ENCODE results near the gene ITGB3. TPM values are rescaled to one million over a fixed set of nuclear protein-coding genes. Genes with fewer than 3 reads are reported as not detected.

The ITGB3 gene
- total RNA-seq, 1 donor from 2014 or later, result not detected

DNA sequence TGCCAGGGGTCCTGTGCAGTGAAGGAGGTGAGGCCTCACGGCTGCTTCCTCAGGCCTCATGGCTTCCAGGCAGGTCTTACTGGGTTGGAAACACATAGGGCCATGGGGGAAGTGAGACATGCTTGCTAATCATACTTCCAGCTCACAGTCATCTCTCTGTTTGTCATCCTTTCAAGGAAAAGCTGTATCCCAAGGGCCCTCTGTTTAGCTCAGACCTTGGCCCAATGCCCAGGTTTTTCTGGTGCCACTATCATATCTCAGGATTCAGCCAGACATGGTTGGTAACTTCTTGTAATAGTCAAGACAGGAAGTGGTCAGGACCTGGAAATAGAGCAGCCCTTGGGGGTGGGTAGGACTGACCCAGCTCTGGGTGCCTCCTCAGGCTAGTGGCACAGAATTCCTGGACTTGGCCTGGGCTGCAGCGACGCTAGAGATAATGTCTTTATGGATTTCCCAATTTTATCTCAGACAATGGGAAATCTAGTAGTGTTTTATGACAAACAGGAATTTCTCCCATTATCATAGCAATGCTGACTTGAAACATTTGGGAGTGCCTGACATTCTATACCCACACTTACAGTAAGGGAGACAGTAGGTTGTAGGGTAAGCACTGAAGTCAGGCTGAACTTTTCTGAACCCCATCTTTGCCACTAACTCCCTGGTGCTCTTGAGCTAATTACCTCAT lies 13.5 kb upstream of the ITGB3 start:
- H3K27ac Mint-ChIP-seq, result no peak overlapping the region
- no peaks in the 10 kb centered on the region for H3K36me3 Mint-ChIP-seq (ENCODE audit: low read depth)
- no peaks in the 10 kb centered on the region for H3K9me3 Mint-ChIP-seq
- intact Hi-C loops (cut with micrococcal nuclease), result no loop called here
- no peak for DNase-seq (ENCODE audit: low spot score)
- H3K4me1 Mint-ChIP-seq (ENCODE audit: low read depth), result peaks cover 11% of the 10 kb centered on the region
- H3K27me3 Mint-ChIP-seq (ENCODE audit: low read depth), result peaks cover 15% of the 10 kb centered on the region
- no peak overlapping the region for H3K4me3 Mint-ChIP-seq (ENCODE audit: low read depth)

DNA sequence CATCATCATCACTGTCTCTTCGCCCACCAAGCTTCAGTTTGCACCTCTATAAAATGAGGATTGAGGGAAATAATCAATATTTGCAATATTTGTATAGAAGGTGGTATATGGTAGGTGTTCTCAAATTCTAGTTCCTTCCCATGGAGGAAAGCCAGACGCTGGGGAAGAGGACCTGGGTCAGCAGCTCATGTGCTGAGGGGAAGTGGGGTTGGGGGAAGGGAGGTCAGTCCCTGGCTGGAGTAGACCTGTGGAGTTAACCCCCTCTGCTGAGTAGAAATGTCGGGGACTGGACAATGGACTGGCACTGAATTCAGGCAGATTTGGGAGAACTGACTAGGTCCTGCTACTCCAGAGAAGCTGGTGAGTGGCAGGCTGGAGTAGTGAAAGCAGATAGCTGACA lies 12.8 kb upstream of the ITGB3 start:
- Mint-ChIP-seq H3K4me1 (ENCODE audit: low read depth) (peaks cover 11% of the 10 kb centered on the region), H3K27me3 (ENCODE audit: low read depth) (peaks cover 22% of the 10 kb centered on the region)

DNA sequence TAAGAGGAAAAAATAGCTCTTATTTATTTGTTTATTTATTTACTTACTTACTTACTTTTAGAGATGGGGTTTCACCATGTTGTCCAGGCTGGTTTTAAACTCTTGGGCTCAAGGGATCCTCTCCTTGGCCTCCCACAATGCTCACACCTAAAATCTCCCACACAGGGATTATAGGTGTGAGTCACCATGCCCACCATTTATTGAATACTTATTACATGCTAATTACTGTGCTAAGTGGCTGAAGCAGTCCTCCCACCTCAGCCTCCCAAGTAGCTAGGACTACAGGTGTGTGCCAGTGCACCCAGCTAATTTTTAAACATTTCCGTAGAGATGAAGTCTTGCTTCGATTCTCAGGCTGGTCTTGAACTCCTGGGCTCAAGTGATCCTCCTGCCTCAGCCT lies 11.0 kb upstream of the ITGB3 start:
- no peak for DNase-seq (ENCODE audit: low spot score)
- Mint-ChIP-seq H3K9me3 (no peaks in the 10 kb centered on the region), H3K4me1 (ENCODE audit: low read depth) (peaks cover 11% of the 10 kb centered on the region), H3K4me3 (ENCODE audit: low read depth) (no peak overlapping the region), H3K36me3 (ENCODE audit: low read depth) (no peaks in the 10 kb centered on the region), H3K27me3 (ENCODE audit: low read depth) (peaks cover 32% of the 10 kb centered on the region), H3K27ac (no peak overlapping the region)
- intact Hi-C loops (cut with micrococcal nuclease), result no loop called here

More for the DNA sequence above, 12.8 kb upstream of the ITGB3 start:
- Mint-ChIP-seq H3K4me3 (ENCODE audit: low read depth) (no peak overlapping the region), H3K9me3 (no peaks in the 10 kb centered on the region), H3K27ac (no peak overlapping the region), H3K36me3 (ENCODE audit: low read depth) (no peaks in the 10 kb centered on the region)
- intact Hi-C loops (cut with micrococcal nuclease), result no loop called here
- no peak for DNase-seq (ENCODE audit: low spot score)

DNA sequence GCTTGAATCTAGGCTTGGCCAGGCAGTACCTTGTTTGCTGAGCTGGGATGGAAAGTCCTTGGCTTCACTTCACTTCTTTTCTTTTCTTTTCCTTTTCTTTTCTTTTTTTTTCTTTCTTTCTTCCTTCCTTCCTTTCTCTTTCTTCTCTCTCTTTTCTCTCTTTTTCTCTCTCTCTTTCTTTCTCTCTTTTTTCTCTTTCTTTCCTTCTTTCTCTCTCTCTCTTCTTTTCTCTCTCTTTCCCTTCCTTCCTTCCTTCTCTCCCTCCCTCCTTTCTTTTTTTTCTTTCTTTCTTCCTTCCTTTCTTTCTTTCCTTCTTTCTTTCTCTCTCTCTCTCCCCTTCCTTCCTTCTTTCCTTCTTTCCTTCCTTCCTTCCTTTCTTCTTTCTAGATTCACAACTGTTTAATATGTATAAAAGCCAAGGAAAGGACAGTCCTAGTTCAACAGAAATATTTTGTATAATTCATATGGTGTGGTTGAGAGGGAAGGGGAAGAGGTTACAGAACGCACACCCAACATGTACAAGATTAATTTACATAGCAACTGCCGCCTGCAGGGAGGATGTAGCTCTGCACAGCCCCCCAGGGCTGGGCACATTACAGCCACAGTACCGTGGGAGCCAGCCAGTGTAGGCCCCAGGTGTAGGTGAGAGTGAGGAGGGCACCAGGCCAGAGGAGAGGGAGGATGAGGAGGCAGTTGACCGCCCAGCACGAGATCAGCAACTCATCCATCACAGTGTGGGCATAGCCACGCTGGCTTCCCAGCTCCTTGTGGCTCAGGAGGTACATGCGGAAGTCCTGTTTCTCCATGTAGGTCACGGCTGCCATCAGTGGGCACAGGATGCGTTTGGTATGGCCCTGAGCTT lies 9.7 kb upstream of the ITGB3 start:
- peaks cover 11% of the 10 kb centered on the region for H3K4me1 Mint-ChIP-seq (ENCODE audit: low read depth)
- H3K27me3 Mint-ChIP-seq (ENCODE audit: low read depth), result peaks cover 42% of the 10 kb centered on the region
- H3K27ac Mint-ChIP-seq, result no peak overlapping the region
- no peaks in the 10 kb centered on the region for H3K36me3 Mint-ChIP-seq (ENCODE audit: low read depth)
- intact Hi-C loops (cut with micrococcal nuclease), result no loop called here
- no peak for DNase-seq (ENCODE audit: low spot score)
- H3K9me3 Mint-ChIP-seq, result no peaks in the 10 kb centered on the region
- H3K4me3 Mint-ChIP-seq (ENCODE audit: low read depth), result no peak overlapping the region

DNA sequence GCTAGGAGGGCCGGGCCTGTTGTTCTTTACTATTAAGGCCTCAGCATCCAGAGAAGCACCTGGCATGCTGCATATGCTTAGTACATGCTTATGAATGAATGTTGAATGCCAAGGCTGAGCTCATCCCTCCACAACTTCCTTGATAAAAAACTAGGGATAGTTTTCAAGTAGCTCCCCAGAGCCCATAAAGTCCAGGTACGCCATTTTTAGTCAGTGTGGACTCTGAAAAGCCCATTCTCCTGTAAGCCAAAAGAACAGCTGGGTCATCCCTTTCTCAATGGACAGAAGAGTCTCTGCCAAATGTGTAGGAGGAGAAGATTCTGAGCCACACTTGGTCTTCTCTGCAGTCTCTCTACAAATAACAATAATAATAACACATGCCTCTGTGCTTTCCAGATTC lies 8.9 kb upstream of the ITGB3 start:
- intact Hi-C loops (cut with micrococcal nuclease), result no loop called here
- Mint-ChIP-seq H3K4me3 (ENCODE audit: low read depth) (no peak overlapping the region), H3K27ac (no peak overlapping the region)

DNA sequence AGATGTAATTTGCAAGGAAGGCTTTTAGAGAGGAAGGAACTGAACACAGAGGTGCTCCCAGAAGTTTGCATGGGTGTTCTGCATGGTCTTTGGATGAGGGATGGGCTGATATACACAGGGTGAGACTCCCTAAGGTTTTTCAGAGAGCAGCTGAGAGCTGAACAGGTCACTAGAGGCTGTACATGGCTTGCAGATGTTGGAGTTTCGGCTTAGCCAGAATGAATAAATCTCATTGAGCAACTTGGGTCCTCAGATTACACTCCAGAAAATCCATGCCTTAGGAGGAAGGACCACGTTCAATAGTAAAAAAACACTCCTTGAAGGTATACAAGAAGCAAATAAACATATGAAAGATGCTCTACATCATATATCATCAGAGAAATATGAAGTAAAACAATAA lies 7.5 kb upstream of the ITGB3 start:
- DNase-seq (ENCODE audit: low spot score), result no peak
- Mint-ChIP-seq H3K27me3 (ENCODE audit: low read depth) (peaks cover 46% of the 10 kb centered on the region), H3K9me3 (no peaks in the 10 kb centered on the region), H3K4me1 (ENCODE audit: low read depth) (no peaks in the 10 kb centered on the region), H3K36me3 (ENCODE audit: low read depth) (no peaks in the 10 kb centered on the region), H3K4me3 (ENCODE audit: low read depth) (no peak overlapping the region), H3K27ac (no peak overlapping the region)
- intact Hi-C loops (cut with micrococcal nuclease), result no loop called here

More for the DNA sequence above, 8.9 kb upstream of the ITGB3 start:
- no peaks in the 10 kb centered on the region for H3K9me3 Mint-ChIP-seq
- DNase-seq (ENCODE audit: low spot score), result no peak
- H3K27me3 Mint-ChIP-seq (ENCODE audit: low read depth), result peaks cover 43% of the 10 kb centered on the region
- peaks cover 7% of the 10 kb centered on the region for H3K4me1 Mint-ChIP-seq (ENCODE audit: low read depth)
- no peaks in the 10 kb centered on the region for H3K36me3 Mint-ChIP-seq (ENCODE audit: low read depth)

DNA sequence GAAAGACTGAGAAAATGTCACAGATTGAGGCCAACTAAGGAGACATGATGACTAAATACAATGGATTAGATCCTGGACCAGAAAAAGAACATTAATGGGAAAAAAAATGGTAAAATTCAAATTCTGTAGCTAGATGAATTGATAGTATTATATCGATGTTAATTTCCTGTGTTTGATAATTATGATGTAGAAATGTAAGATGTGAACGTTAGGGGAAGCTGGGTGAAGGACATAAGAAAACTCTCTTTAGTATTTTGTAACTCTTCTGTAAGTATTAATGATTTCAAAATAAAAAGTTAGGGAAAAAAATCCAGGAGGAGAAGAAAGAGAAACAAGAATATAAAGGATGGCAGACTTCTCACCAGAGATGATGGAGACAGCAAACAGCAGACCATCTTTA lies 2.8 kb upstream of the ITGB3 start:
- H3K36me3 Mint-ChIP-seq (ENCODE audit: low read depth), result no peaks in the 10 kb centered on the region
- peaks cover 59% of the 10 kb centered on the region for H3K27me3 Mint-ChIP-seq (ENCODE audit: low read depth)
- no peak for DNase-seq (ENCODE audit: low spot score)
- no peaks in the 10 kb centered on the region for H3K9me3 Mint-ChIP-seq
- intact Hi-C loops (cut with micrococcal nuclease), result no loop called here
- H3K4me1 Mint-ChIP-seq (ENCODE audit: low read depth), result peaks cover 8% of the 10 kb centered on the region
- no peak overlapping the region for H3K4me3 Mint-ChIP-seq (ENCODE audit: low read depth)
- H3K27ac Mint-ChIP-seq, result no peak overlapping the region

DNA sequence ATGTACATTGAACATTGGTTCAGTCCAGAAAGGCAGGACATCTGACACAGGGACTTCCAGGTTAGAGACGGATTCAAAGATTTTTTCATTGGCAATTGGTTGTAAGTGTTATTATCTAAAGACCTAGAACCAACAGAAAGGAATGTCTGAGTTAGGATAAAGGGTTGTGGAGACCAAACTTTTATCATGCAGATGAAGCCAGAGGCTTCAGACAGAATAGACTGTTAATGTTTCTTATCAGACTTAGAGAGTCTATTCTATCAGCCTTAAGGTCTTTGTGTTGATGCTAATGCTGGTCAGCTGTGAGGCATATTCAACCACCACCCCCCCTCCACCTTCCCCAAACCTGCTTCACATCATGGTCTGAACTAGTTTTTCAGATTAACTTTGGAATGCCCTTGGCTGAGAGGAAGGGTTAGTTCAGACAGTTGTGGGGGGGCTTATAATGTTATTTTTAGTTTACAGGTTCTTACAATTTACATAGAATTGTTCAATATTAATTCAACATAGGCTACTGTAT lies 2.1 kb upstream of the ITGB3 start:
- peaks cover 57% of the 10 kb centered on the region for H3K27me3 Mint-ChIP-seq (ENCODE audit: low read depth)
- peaks cover 8% of the 10 kb centered on the region for H3K4me1 Mint-ChIP-seq (ENCODE audit: low read depth)
- H3K4me3 Mint-ChIP-seq (ENCODE audit: low read depth), result no peak overlapping the region
- no peak overlapping the region for H3K27ac Mint-ChIP-seq
- no peaks in the 10 kb centered on the region for H3K9me3 Mint-ChIP-seq
- DNase-seq (ENCODE audit: low spot score), result no peak
- intact Hi-C loops (cut with micrococcal nuclease), result no loop called here
- no peaks in the 10 kb centered on the region for H3K36me3 Mint-ChIP-seq (ENCODE audit: low read depth)

DNA sequence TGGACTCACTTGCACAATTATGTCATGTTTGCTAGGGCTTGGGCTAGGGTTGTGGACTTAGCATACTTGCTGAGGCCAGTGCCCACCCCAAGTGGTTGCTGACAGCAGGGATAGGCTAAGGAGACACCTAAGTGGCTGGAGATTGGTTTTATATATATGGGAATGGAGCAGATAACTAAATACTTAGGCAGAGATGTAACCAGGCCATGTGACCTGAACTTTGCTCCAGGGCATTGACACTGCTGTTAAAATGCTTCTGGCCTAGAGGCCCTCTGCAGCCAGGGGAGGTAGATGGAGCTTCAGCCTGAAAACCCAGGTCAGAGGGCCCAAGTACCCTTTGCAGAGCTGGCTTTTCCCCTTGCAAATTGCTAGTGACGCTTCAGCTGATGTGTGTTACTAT lies 1.4 kb upstream of the ITGB3 start:
- no peaks in the 10 kb centered on the region for H3K9me3 Mint-ChIP-seq

DNA sequence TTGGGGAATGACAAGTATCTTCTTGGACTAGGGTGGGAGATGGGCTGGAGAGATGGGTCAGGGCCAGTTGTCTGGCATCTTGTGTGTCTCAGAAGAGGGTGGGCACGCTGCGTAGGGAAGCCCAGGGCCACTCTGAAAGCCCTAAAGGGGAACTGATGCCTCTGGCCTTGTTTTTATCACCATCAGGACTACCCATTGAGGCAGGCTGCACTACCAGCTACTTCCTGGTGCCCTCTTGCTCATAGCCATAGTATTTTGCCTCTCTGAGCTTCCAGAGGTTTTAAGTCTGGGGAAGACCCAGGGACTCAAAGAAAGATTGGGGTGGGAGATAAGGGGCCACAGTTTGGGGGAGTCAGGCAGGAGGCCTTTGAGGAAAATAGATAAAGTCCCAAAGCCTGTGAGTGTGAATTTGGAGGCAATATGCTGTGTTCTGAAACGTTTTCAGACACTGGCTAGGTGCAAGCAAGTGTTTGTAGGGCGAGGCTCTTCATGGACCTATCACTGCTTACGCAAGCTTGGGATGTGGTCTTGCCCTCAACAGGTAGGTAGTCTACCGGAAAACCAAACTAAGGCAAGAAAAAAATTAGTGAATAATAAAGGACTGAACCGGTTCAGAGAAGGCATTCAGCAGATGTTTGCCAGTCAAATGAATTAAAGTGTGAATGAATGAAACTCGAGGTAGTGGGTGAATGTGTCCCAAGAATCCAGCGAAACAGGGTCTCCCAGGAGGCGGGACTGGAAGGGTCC lies 688 bp upstream of the ITGB3 start:
- no peaks in the 10 kb centered on the region for H3K36me3 Mint-ChIP-seq (ENCODE audit: low read depth)
- no peaks in the 10 kb centered on the region for H3K9me3 Mint-ChIP-seq
- H3K4me3 Mint-ChIP-seq (ENCODE audit: low read depth), result peak overlapping the region; percentile 65
- intact Hi-C loops (cut with micrococcal nuclease), result no loop called here
- peak overlapping the region; percentile 20 for H3K27ac Mint-ChIP-seq
- H3K27me3 Mint-ChIP-seq (ENCODE audit: low read depth), result peaks cover 65% of the 10 kb centered on the region
- peaks cover 17% of the 10 kb centered on the region for H3K4me1 Mint-ChIP-seq (ENCODE audit: low read depth)
- no peak for DNase-seq (ENCODE audit: low spot score)

More for the DNA sequence above, 1.4 kb upstream of the ITGB3 start:
- intact Hi-C loops (cut with micrococcal nuclease), result no loop called here
- Mint-ChIP-seq H3K4me3 (ENCODE audit: low read depth) (peak overlapping the region; percentile 52), H3K4me1 (ENCODE audit: low read depth) (peaks cover 10% of the 10 kb centered on the region), H3K27ac (no peak overlapping the region), H3K27me3 (ENCODE audit: low read depth) (peaks cover 61% of the 10 kb centered on the region), H3K36me3 (ENCODE audit: low read depth) (no peaks in the 10 kb centered on the region)
- DNase-seq (ENCODE audit: low spot score), result no peak

DNA sequence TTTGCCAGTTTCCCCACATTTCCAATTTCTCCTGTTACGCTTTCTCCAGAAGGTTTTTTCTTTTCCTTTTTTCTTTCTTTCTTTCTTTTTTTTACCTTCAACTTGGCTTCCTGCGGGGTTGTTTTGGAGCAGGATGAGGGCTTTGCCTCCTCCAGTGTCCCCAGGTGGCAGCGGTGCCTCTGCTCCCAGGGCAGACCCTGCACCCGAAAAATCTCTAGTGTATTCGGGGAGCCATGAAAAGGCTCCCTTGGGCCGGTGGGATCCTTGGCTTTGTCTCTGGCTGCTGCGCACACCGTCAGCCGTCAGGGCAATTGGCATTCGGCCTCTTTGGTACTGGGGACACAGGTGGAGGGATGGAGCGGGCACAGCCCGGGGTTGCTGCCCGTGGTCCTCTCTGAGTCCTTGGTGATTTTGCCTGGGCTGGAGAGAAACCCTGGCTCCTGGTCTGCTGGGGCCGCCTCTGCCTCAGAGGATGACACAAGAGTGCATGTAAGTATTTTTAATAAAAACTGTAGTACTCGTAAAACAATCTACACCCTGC lies 846 bp downstream of the ITGB3 start:
- H3K27me3 Mint-ChIP-seq (ENCODE audit: low read depth), result peaks cover 64% of the 10 kb centered on the region
- intact Hi-C loops (cut with micrococcal nuclease), result no loop called here
- H3K9me3 Mint-ChIP-seq, result no peaks in the 10 kb centered on the region
- H3K36me3 Mint-ChIP-seq (ENCODE audit: low read depth), result no peaks in the 10 kb centered on the region
- peak overlapping the region; percentile 81 for H3K4me3 Mint-ChIP-seq (ENCODE audit: low read depth)
- no peak for DNase-seq (ENCODE audit: low spot score)
- H3K27ac Mint-ChIP-seq, result no peak overlapping the region
- peaks cover 23% of the 10 kb centered on the region for H3K4me1 Mint-ChIP-seq (ENCODE audit: low read depth)

DNA sequence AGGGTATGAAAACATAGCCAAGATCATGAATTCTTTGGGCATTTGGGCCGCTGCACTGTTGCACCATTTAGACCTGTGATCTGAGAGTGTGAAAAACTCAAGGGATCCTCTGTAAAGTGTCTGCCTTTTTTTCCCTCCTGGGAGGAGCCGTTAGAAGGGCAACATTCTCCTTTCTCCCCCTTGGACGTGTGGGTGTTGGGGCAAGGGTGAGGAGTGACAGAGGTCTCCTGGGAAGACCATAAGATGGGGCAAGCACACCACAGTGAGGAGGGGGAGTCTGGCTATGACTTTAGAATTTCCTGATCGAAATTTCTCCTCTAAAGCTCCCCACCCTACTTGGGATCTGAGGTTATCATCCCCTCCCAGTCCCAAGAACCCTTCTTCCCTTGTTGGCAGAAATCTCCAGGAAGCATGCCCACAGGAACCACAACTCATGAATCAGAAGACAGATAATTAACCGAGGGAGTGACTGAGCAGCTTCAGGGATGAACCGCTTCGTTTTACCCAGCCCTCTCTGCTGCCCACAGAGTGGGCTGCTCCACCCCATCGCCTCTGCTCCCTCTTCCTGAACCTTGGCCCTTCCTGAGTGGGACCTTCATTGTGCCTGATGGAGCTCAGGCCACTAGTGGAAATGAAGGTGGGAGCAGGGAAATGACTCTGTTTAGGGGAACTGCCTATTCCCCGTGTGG lies 4.2 kb downstream of the ITGB3 start:
- intact Hi-C loops (cut with micrococcal nuclease), result loop anchor here (2.0 kb wide), 1 partner anchor 43 kb away; no protein-coding TSS in a partner anchor
- H3K4me3 Mint-ChIP-seq (ENCODE audit: low read depth), result no peak overlapping the region
- DNase-seq (ENCODE audit: low spot score), result no peak
- peaks cover 57% of the 10 kb centered on the region for H3K27me3 Mint-ChIP-seq (ENCODE audit: low read depth)
- H3K4me1 Mint-ChIP-seq (ENCODE audit: low read depth), result peaks cover 23% of the 10 kb centered on the region
- no peak overlapping the region for H3K27ac Mint-ChIP-seq
- no peaks in the 10 kb centered on the region for H3K9me3 Mint-ChIP-seq
- H3K36me3 Mint-ChIP-seq (ENCODE audit: low read depth), result no peaks in the 10 kb centered on the region
